Spinal cord (tissue), 10 donors: ENCODE results near the gene CDHR3. TPM values are rescaled to one million over a fixed set of nuclear protein-coding genes. Genes with fewer than 3 reads are reported as not detected.

Source experiments
- DNase-seq, 6 donors: peaks; one replicate each; pipeline versions ENCODE4 v3.0.0 to v3.0.0-alpha.2; 2013 to 2015; ENCODE audit warnings: low spot score in 6 of 6, low read depth in 4 of 6
- H3K27ac ChIP-seq: one replicate; pipeline ENCODE4 v1.5.1; 2013; ENCODE audit warnings: low read depth, low read length, control low read depth
- H3K27me3 ChIP-seq: one replicate; pipeline ENCODE4 v1.6.1; 2013; ENCODE audit warnings: low read length; ENCODE audit not compliant: control insufficient read depth, insufficient read depth
- H3K36me3 ChIP-seq: one replicate; pipeline ENCODE4 v1.6.1; 2013; ENCODE audit warnings: low read length; ENCODE audit not compliant: control insufficient read depth, insufficient read depth
- H3K4me1 ChIP-seq: one replicate; pipeline ENCODE4 v1.6.1; 2013; ENCODE audit warnings: low read length; ENCODE audit not compliant: control insufficient read depth, insufficient read depth
- H3K4me3 ChIP-seq: one replicate; pipeline ENCODE4 v1.5.1; 2013; ENCODE audit warnings: low read depth, low read length, control low read depth
- H3K9me3 ChIP-seq: one replicate; pipeline ENCODE4 v1.6.1; 2013; ENCODE audit warnings: low read length; ENCODE audit not compliant: control insufficient read depth, insufficient read depth
- WGBS: methylation state at CpG from one replicate; pipeline ENCODE4 v1.1.5; 2013; ENCODE audit warnings: missing lambda C conversion rate; ENCODE audit not compliant: insufficient coverage; 5-methylcytosine and 5-hydroxymethylcytosine counted together
- polyA plus RNA-seq, 2 donors: library from polyadenylated mRNA; unstranded; fragments of 120-200 nt; gene quantifications; one replicate each; pipeline ENCODE4 v1.2.1, GENCODE V29; 2013; ENCODE audit not compliant: insufficient read length in 2 of 2
- total RNA-seq, 2 donors: library from RNA; depleted of rRNA in 1 of 2; stranded (reverse); fragments of 120-200 nt in 1 of 2; fragments of >200 nt in 1 of 2; gene quantifications; one replicate each; pipeline versions ENCODE4 v1.2.3 to v1.2.4, GENCODE V29; 2013 to 2014
- donor health status: healthy.

The CDHR3 gene
- total and polyA plus RNA-seq, 4 donors = 9.0 to 27.3 (median 18.0) TPM

DNA sequence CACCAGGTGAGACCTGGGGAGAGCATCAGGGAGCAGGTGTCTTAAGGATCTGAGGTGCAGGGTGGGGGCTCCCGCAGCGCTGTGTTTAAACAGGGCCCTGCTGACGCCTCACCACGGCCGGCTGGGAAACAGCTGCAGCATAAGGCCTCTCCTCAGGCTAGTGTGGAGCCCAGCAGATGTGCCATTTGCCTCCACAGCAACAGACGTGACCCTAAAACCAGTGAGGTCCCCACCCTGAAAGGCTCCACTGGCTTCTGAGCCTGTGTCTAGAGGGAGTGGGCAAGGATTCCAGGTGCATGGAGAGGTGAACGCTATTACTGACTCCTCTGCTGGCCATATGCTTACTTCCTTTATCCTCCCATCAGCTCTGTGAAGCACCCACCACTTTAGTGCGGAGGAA, 101.3 kb downstream of the CDHR3 start:
- peak overlapping the region; percentile 79 for H3K27ac ChIP-seq
- H3K27me3 ChIP-seq = peaks cover 7% of the 10 kb centered on the region
- peaks cover 5% of the 10 kb centered on the region for H3K9me3 ChIP-seq
- no peaks in the 10 kb centered on the region for H3K36me3 ChIP-seq
- no peak overlapping the region for H3K4me3 ChIP-seq
- WGBS = 70% methylated on average over 6 of the region's 8 CpGs
- no peak for DNase-seq
- H3K4me1 ChIP-seq = peaks cover 23% of the 10 kb centered on the region

DNA sequence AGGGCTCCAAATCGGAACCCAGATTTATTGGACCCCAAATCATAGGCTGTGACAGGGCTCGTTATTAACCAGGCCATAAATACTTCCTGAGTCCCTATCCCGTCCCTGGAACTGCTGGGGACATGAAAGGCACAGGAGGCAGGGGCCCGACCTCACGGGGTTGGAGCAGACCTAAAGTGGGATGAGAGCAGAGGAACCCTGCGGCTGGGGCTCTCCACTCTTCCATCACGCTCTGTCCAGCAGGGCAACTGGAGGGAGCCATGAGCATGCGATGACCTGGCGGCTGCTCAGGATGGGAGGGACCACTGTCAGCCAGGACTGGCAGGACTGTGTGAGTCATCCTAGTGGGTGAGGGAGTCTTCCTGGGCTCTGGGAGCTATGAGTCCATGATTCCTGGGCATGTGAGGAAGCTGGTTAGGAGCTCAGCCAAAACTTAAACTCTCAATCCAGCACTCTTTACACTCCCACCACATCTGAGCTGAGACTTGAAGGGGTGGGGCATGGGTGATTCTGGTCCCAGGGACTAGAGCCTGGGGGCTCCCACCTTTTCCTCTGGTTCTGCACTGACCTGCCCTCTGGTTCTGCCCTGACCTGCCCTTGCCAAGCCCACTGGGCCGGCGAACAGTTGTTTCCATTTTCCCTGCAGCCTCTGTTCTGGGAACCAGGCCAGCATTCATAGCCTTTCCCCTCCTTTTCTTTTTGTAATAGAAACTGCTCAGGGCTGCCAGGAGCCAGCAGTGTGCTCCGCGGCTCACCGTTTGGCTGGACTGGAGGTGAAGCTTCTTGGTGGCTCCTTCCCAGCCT, 101.9 kb downstream of the CDHR3 start:
- peaks cover 5% of the 10 kb centered on the region for H3K9me3 ChIP-seq
- peaks cover 7% of the 10 kb centered on the region for H3K27me3 ChIP-seq
- H3K27ac ChIP-seq = peak overlapping the region; percentile 79
- peak overlapping the region; percentile 9 for H3K4me3 ChIP-seq
- WGBS = 23% methylated on average over 14 of the region's 14 CpGs
- no peaks in the 10 kb centered on the region for H3K36me3 ChIP-seq
- peak; percentile 54 to 93 (median 64) for DNase-seq
- H3K4me1 ChIP-seq = peaks cover 23% of the 10 kb centered on the region

DNA sequence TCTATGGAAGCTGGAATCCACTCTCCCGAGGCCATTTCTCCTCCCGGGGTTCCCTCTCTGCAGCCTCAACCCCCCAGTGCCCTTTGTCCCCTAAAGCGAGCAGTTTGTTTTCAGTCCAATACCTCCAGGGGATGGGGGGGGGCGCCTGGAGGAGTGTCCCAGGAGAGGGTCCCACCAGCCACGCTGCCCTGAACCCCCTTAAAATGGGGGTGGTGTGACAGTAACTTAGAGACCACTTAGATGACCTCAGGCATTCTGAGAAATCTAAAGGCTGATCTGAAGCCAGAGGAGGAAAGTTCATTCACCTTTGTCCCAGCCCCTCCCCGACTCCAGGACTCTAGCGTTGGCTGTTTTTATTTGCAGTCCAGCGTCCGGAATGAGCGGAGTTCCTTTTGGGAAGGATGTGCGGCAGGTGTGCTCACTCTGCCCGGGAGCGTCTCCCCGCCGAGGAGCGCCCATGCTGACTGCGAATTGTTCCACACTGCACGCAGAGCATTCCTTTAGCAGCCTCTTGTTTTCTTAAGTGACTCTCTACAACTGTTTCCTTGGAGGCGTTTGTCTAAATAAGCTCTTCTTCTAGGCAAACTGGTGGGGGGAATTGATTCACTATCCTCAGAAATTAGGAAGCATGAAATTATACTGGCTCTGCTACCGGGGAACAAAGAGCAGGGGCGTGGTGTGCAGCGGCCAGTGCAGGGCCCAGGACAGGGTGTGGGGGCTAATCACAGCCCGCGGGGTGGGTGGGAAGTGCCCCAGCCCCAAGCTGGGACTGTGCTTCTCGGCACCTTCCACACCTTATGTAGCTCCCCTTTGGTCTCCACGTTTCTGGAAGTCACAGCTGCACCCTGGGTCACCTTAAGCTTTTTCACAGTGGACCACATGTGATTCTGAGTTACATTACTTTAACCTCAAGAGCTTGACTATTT, 102.8 kb downstream of the CDHR3 start:
- Histone ChIP-seq H3K4me3 (peak overlapping the region; percentile 9), H3K9me3 (peaks cover 1% of the 10 kb centered on the region), H3K36me3 (no peaks in the 10 kb centered on the region), H3K4me1 (peaks cover 23% of the 10 kb centered on the region), H3K27me3 (peaks cover 4% of the 10 kb centered on the region), H3K27ac (peak overlapping the region; percentile 79)
- 7% methylated on average over 20 of the region's 26 CpGs for WGBS
- DNase-seq = peak in 2 of 6 donors; percentile 63 to 64

DNA sequence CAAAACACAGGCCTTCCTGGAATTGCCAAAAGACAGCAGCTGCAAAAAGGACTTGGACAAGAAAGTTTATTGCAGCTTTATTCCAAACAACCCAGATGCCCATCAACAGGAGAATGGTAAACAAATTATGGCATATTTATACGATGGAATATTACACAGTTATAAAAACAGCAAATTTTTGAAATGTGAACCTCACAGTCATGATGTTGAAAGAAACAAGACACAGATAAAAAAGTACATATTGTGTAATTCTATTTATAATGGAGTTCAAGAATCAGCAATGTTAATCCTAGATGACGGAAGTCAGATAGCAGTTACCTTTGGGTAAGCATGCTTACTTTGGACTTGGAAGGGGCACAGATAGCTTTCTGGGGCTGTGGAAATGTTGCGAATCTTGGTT, 104.6 kb downstream of the CDHR3 start:
- Histone ChIP-seq H3K27me3 (peaks cover 4% of the 10 kb centered on the region), H3K9me3 (no peaks in the 10 kb centered on the region), H3K4me1 (peaks cover 23% of the 10 kb centered on the region), H3K27ac (no peak overlapping the region), H3K4me3 (no peak overlapping the region), H3K36me3 (no peaks in the 10 kb centered on the region)
- WGBS = 100% methylated on average over 1 of the region's 3 CpGs
- DNase-seq = no peak

GRCh38 chr7:106068538-106068961, 105.5 kb downstream of the CDHR3 start:
- Histone ChIP-seq H3K4me3 (no peak overlapping the region), H3K4me1 (peaks cover 23% of the 10 kb centered on the region), H3K27ac (no peak overlapping the region), H3K36me3 (no peaks in the 10 kb centered on the region), H3K27me3 (peaks cover 4% of the 10 kb centered on the region), H3K9me3 (no peaks in the 10 kb centered on the region)
- 83% methylated on average over 2 of the region's 4 CpGs for WGBS
- DNase-seq = no peak

DNA sequence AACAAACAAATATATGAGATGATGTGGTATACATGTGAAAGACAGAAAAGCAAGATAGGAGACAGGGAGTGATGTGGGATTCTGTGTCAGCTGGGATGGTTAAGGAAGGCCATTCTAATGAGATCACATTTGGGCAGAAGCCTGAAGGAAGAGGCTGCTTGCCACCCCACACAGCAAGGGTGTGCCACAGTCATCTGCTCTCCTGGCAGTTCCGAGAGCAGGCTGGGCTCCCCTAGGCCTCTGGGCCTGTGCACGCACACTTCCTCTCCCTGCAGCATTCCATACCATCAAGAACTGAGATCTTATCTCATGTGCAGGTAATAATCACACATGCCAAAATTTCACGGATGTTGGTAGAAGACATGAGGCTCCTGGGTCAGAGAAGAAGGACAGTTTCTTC, 105.9 kb downstream of the CDHR3 start:
- DNase-seq = no peak
- WGBS = 90% methylated on average over 2 of the region's 3 CpGs
- Histone ChIP-seq H3K27ac (no peak overlapping the region), H3K4me1 (peaks cover 23% of the 10 kb centered on the region), H3K4me3 (no peak overlapping the region), H3K36me3 (no peaks in the 10 kb centered on the region), H3K9me3 (no peaks in the 10 kb centered on the region), H3K27me3 (peaks cover 4% of the 10 kb centered on the region)

DNA sequence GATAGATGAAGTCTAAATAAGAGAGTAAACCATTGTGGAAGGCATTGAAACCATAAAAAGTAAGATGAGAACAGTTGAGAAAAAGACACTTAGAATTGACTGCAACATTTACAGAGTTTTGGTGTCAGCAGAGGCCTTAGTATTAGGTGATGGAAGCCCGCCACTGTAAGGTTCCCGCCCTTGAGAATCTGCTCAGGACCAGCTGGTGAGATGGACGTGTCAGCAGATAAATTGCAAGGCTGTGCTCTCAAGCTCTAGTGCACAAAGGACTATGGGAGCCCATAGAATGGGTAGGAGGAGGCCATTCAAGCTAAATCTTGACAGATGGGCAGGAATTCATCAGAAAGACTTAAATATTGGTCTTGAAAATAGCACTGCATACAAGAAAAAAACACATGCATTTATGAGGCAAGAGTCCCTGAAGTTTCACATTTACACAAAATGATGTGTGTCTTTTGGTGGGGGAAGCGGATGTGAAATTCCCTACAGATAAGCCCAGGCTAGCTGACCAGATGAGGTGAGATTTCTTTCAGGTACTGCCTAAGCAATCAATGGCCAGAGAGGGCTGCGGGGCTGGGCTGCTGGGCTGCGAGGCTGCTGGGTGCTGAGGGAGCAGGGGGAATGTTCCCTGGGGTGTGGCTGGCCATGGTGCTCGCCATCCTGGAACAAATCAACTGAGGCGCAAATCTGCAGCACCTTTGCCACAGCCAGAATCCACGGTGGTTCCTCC, 106.6 kb downstream of the CDHR3 start:
- Histone ChIP-seq H3K27ac (no peak overlapping the region), H3K4me3 (no peak overlapping the region), H3K9me3 (no peaks in the 10 kb centered on the region), H3K36me3 (no peaks in the 10 kb centered on the region), H3K27me3 (peaks cover 4% of the 10 kb centered on the region), H3K4me1 (peaks cover 16% of the 10 kb centered on the region)
- WGBS = 77% methylated on average over 9 of the region's 9 CpGs
- no peak for DNase-seq

DNA sequence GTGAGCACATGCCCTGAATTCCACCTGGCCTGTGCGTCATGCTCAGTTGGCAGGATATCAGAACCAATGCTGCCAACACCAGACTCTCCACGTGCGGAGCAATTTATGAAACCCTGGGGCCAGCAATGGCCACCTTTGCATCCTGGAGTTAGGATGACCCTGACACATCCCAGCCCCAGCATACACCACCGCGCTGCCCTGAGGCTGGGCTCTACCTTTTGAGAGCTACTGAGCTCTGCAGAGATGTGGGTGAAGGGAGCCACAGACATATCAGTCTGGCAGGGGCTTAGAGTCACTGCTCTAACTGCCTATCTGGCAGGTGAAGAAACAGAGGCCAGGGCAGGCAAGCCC, 107.1 kb downstream of the CDHR3 start:
- Histone ChIP-seq H3K9me3 (no peaks in the 10 kb centered on the region), H3K27me3 (peaks cover 4% of the 10 kb centered on the region), H3K4me1 (peaks cover 11% of the 10 kb centered on the region), H3K36me3 (no peaks in the 10 kb centered on the region), H3K27ac (no peak overlapping the region), H3K4me3 (no peak overlapping the region)
- no peak for DNase-seq
- WGBS = 66% methylated on average over 5 of the region's 5 CpGs

DNA sequence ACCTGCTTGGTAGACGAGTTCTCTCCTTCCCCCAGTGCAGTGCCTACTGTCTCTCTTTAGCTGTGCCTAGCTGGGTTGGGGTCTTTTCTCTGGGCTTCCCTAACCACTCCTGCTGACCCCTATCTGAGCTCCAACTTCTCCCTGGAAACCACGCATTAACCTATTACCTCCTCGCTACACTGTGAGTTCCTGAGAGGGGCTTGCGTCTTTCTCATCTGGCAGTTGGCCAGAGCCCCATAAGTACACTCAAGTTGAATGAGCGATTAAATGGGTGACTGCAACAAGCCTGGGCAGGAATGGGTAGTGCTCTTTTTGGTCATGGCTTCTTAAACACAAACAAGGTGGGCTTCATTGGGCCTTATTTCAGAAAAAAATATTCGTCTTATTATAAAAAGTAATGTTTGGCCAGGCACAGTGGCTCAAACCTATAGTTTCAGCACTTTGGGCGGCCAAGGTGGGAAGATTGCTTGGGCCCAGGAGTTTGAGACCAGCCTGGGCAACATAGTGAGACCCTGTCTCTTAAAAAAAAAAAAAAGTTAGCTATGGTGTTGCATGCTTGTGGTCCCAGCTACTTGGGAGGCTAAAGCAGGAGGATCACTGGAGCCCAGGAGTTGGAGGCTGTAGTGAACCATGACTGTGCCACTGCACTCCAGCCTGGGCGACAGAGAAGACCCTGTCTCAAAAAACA, 107.6 kb downstream of the CDHR3 start:
- WGBS = 77% methylated on average over 6 of the region's 8 CpGs
- H3K27me3 ChIP-seq = no peaks in the 10 kb centered on the region
- H3K27ac ChIP-seq = no peak overlapping the region
- no peaks in the 10 kb centered on the region for H3K9me3 ChIP-seq
- no peaks in the 10 kb centered on the region for H3K36me3 ChIP-seq
- H3K4me3 ChIP-seq = no peak overlapping the region
- peak in 1 of 6 donors; percentile 16 for DNase-seq
- peaks cover 6% of the 10 kb centered on the region for H3K4me1 ChIP-seq
